OCI-LY1 (cell line): Measurements from ENCODE around the gene IL17RD.

ENCODE experiments used
- H2AFZ ChIP-seq: fragments of 200-600 bp; sonication (generic), shearing (Covaris generic); 2 replicates; pipeline ENCODE4 v1.6.0; 2014; ENCODE audit warnings: antibody characterized with exemption, mild to moderate bottlenecking, low read length
- H3F3A ChIP-seq: fragments of 200-600 bp; sonication (generic), shearing (Covaris generic); 2 replicates; pipeline ENCODE4 v1.6.0; 2014; ENCODE audit warnings: mild to moderate bottlenecking, antibody characterized with exemption, low read length, moderate library complexity; ENCODE audit not compliant: insufficient read depth
- H3K27ac ChIP-seq: fragments of 200-600 bp; sonication (generic); 2 replicates; pipeline ENCODE4 v1.5.1; 2014; ENCODE audit warnings: low read length, mixed run types, mild to moderate bottlenecking, low read depth; ENCODE audit not compliant: poor library complexity, severe bottlenecking
- H3K27me3 ChIP-seq: fragments of 200-600 bp; sonication (generic); 2 replicates; pipeline ENCODE4 v1.6.0; 2014; ENCODE audit warnings: antibody characterized with exemption, mild to moderate bottlenecking, low read length, moderate library complexity; ENCODE audit not compliant: insufficient read depth
- H3K36me3 ChIP-seq: fragments of 200-600 bp; sonication (generic); 2 replicates; pipeline ENCODE4 v1.6.1; 2014; ENCODE audit warnings: mild to moderate bottlenecking, antibody characterized with exemption, low read length, moderate library complexity, mixed read lengths; ENCODE audit not compliant: insufficient read depth
- H3K4me1 ChIP-seq: fragments of 200-600 bp; sonication (generic); 2 replicates; pipeline ENCODE4 v1.5.1; 2014; ENCODE audit warnings: mild to moderate bottlenecking, low read length, moderate library complexity; ENCODE audit not compliant: insufficient read depth, severe bottlenecking
- H3K4me2 ChIP-seq: fragments of 200-600 bp; sonication (generic), shearing (Covaris generic); 2 replicates; pipeline ENCODE4 v1.6.1; 2014; ENCODE audit warnings: low read length
- H3K4me3 ChIP-seq: fragments of 200-600 bp; sonication (generic); 2 replicates; pipeline ENCODE4 v1.5.1; 2014; ENCODE audit warnings: low read length, low read depth, mild to moderate bottlenecking, mixed read lengths; ENCODE audit not compliant: poor library complexity, severe bottlenecking
- H3K79me2 ChIP-seq: fragments of 200-600 bp; shearing (Covaris generic); 2 replicates; pipeline ENCODE4 v1.6.1; 2016; ENCODE audit warnings: mixed run types, low read length, mixed read lengths; ENCODE audit not compliant: insufficient read depth
- H3K9ac ChIP-seq: fragments of 200-600 bp; sonication (generic), shearing (Covaris generic); 2 replicates; pipeline ENCODE4 v1.6.1; 2014; ENCODE audit warnings: mild to moderate bottlenecking, low read length, mixed read lengths
- H3K9me2 ChIP-seq: fragments of 200-600 bp; sonication (generic), shearing (Covaris generic); 2 replicates; pipeline ENCODE4 v1.6.1; 2014; ENCODE audit warnings: low read depth, mild to moderate bottlenecking, low read length, mixed read lengths
- H3K9me3 ChIP-seq: fragments of 200-600 bp; shearing (Covaris generic); 2 replicates; pipeline ENCODE4 v1.6.1; 2014; ENCODE audit warnings: low read length, mixed read lengths
- H4K20me1 ChIP-seq: fragments of 200-600 bp; sonication (generic), shearing (Covaris generic); 2 replicates; pipeline ENCODE4 v1.6.0; 2016; ENCODE audit warnings: mild to moderate bottlenecking, low read length; ENCODE audit not compliant: insufficient read depth
- EZH2 ChIP-seq: fragments of 200-600 bp; sonication (generic), shearing (Covaris generic); IDR thresholded peaks from 2 replicates; pipeline ENCODE4 v1.8.0; 2017; ENCODE audit warnings: borderline replicate concordance, mixed run types, mild to moderate bottlenecking, antibody characterized with exemption, low read length, moderate library complexity, mixed read lengths
- TF ChIP-seq, protein P1 (sequence below): fragments of 200-600 bp; sonication (generic), shearing (Covaris generic); IDR thresholded peaks from 2 replicates; pipeline ENCODE4 v1.5.1; 2017; ENCODE audit warnings: mild to moderate bottlenecking, antibody characterized with exemption, low read length, moderate library complexity, mixed read lengths

Gene IL17RD

DNA sequence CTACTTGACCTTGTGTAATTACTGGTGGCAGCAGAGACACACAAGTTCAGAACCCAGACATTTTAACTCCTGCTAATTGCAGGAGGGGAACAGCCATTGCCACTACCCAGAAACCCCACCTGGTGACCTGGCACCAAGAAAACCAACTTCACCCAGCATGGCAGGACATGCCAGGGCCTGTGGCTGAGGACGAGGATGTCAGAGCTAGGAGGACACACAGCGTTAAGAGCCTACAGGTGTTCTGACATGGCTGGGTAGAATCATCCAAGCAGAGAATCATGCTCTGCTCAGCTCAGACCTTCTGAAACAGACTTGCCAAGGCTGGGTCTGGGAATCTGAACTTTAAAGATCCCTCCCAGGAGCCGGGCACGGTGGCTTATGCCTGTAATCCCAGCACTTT is 116.4 kb downstream of the IL17RD start:
- Histone ChIP-seq H3K27ac (peak overlapping the region; percentile 69), H3K79me2 (no peaks in the 10 kb centered on the region)

DNA sequence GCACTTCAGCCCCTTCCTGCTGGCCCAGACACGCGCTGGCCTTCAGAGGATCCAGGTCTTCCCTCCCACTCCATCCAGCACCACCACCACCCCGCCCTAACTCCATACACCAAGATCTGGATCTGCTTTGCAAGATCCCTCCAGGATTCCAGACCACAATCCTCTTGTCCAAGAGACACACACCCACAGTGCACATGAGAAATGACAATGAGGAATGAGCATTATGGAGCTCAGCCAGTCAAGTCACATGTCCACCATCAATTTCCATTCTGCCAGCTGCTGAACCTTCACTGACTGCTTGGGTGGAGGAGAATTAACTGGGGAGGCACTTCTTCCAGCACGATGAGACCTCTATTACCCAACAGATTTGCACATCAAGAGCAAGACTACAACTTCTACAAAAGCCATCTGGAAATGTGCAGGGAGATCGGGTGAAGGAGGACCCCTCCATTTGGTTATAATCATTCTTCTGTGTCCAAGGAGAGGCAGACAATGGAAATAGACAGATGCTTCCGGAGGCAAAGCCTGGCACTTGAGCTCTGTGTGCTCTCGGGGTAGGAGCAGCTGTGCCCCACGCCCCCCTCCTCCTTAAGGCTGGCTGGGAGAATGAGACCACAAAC is 117.0 kb downstream of the IL17RD start:
- no peaks in the 10 kb centered on the region for H3F3A ChIP-seq
- H3K36me3 ChIP-seq = no peaks in the 10 kb centered on the region
- no peaks in the 10 kb centered on the region for H3K9me3 ChIP-seq
- no peak overlapping the region for H2AFZ ChIP-seq
- H3K27me3 ChIP-seq = no peaks in the 10 kb centered on the region
- H3K79me2 ChIP-seq = no peaks in the 10 kb centered on the region
- H3K4me1 ChIP-seq = peaks cover 50% of the 10 kb centered on the region
- H3K27ac ChIP-seq = peak overlapping the region; percentile 69
- no peak overlapping the region for H3K4me2 ChIP-seq
- no peak overlapping the region for H3K9ac ChIP-seq
- H4K20me1 ChIP-seq = no peaks in the 10 kb centered on the region
- no peak for TF ChIP-seq EZH2
- TF ChIP-seq, protein P1, sequence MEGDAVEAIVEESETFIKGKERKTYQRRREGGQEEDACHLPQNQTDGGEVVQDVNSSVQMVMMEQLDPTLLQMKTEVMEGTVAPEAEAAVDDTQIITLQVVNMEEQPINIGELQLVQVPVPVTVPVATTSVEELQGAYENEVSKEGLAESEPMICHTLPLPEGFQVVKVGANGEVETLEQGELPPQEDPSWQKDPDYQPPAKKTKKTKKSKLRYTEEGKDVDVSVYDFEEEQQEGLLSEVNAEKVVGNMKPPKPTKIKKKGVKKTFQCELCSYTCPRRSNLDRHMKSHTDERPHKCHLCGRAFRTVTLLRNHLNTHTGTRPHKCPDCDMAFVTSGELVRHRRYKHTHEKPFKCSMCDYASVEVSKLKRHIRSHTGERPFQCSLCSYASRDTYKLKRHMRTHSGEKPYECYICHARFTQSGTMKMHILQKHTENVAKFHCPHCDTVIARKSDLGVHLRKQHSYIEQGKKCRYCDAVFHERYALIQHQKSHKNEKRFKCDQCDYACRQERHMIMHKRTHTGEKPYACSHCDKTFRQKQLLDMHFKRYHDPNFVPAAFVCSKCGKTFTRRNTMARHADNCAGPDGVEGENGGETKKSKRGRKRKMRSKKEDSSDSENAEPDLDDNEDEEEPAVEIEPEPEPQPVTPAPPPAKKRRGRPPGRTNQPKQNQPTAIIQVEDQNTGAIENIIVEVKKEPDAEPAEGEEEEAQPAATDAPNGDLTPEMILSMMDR = no peak
- no peak overlapping the region for H3K4me3 ChIP-seq
- no peaks in the 10 kb centered on the region for H3K9me2 ChIP-seq

More for the DNA sequence above, 116.4 kb downstream of the IL17RD start:
- H3K9me3 ChIP-seq = no peaks in the 10 kb centered on the region
- no peaks in the 10 kb centered on the region for H3K9me2 ChIP-seq
- H3K4me2 ChIP-seq = no peak overlapping the region
- no peaks in the 10 kb centered on the region for H4K20me1 ChIP-seq
- H3K4me3 ChIP-seq = no peak overlapping the region
- no peak overlapping the region for H2AFZ ChIP-seq
- H3F3A ChIP-seq = no peaks in the 10 kb centered on the region
- H3K36me3 ChIP-seq = no peaks in the 10 kb centered on the region
- no peak overlapping the region for H3K9ac ChIP-seq
- peaks cover 52% of the 10 kb centered on the region for H3K4me1 ChIP-seq
- H3K27me3 ChIP-seq = no peaks in the 10 kb centered on the region
- TF ChIP-seq EZH2 = no peak
- TF ChIP-seq, protein P1 = no peak

DNA sequence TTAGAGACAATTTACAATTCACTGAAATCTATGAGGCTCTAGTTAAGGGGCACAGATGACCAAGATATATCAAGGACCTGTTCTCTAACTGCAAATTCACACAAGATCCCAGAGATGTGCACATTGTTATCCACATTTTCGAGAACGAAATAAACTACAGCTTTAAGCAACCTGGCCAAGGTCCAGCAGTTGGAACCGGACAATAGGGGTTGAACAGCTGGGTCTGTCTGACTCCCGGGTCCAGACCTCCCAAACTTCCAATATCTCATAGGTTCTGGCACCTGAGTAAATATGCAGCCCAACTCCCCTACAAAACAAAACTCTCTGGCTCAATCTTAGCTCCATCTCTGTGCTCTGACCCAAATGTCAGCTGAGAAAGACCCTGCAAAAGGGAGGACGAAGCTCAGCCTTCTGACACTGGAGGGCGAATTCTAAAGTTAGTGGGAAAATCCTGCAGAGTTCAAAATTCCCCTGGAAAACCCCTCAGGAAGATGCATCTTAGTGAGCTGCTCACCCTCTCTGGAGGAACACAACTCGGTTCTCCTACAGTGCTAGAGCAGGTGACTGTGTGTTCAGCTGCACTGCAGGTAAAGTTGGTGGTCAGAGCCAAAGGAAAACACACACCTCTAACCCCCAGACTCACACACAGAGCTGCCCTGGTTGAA is 118.9 kb downstream of the IL17RD start:
- Histone ChIP-seq H2AFZ (no peak overlapping the region), H3K9me2 (no peaks in the 10 kb centered on the region)

More for the DNA sequence above, 118.9 kb downstream of the IL17RD start:
- Histone ChIP-seq H3K4me1 (peaks cover 54% of the 10 kb centered on the region), H3K9ac (no peak overlapping the region), H3K36me3 (no peaks in the 10 kb centered on the region), H4K20me1 (no peaks in the 10 kb centered on the region), H3K9me3 (no peaks in the 10 kb centered on the region), H3K4me3 (no peak overlapping the region), H3K79me2 (no peaks in the 10 kb centered on the region), H3F3A (no peaks in the 10 kb centered on the region), H3K4me2 (no peak overlapping the region), H3K27me3 (no peaks in the 10 kb centered on the region), H3K27ac (no peak overlapping the region)
- TF ChIP-seq EZH2 = no peak
- TF ChIP-seq, protein P1 = no peak
